Adipocyte (in vitro differentiated cells): ENCODE results near the gene RRP8.
A peak's percentile ranks its signal among the peaks of the same experiment; 100 is the strongest.

Source experiments
- DNase-seq: peaks from one replicate; pipeline ENCODE4 v3.0.0-alpha.2; 2015; ENCODE audit warnings: low read depth
- H3K27me3 ChIP-seq: replicated peaks from 2 replicates; pipeline ENCODE4 v1.7.0; 2013; ENCODE audit warnings: mild to moderate bottlenecking, low read length, moderate library complexity; ENCODE audit not compliant: control insufficient read depth, insufficient read depth
- H3K36me3 ChIP-seq: 2 replicates; pipeline ENCODE4 v1.7.0; 2013; ENCODE audit warnings: low read length, mild to moderate bottlenecking, moderate library complexity; ENCODE audit not compliant: control insufficient read depth, insufficient read depth, severe bottlenecking
- H3K4me1 ChIP-seq: 2 replicates; pipeline ENCODE4 v1.7.0; 2013; ENCODE audit warnings: mild to moderate bottlenecking, low read length, moderate library complexity; ENCODE audit not compliant: control insufficient read depth, insufficient read depth
- H3K4me3 ChIP-seq: 2 replicates; pipeline ENCODE4 v1.7.0; 2013; ENCODE audit warnings: mild to moderate bottlenecking, low read length, moderate library complexity
- H3K9ac ChIP-seq: 2 replicates; pipeline ENCODE4 v1.7.0; 2013; ENCODE audit warnings: mild to moderate bottlenecking, low read length, moderate library complexity
- H3K9me3 ChIP-seq: 2 replicates; pipeline ENCODE4 v1.7.0; 2013; ENCODE audit warnings: mild to moderate bottlenecking, low read length, moderate library complexity; ENCODE audit not compliant: control insufficient read depth

The RRP8 gene

GRCh38 chr11:6613496-6613895 is 10.1 kb upstream of the RRP8 start:
- no peak for DNase-seq
- Histone ChIP-seq H3K9me3 (no peaks in the 10 kb centered on the region), H3K9ac (no peak overlapping the region), H3K36me3 (peaks cover 45% of the 10 kb centered on the region), H3K4me3 (no peak overlapping the region), H3K27me3 (no peaks in the 10 kb centered on the region), H3K4me1 (peaks cover 38% of the 10 kb centered on the region)

GRCh38 chr11:6612213-6613041 is 9.0 kb upstream of the RRP8 start, which contains the start of gene TAF10:
TSS of gene TAF10 (minus strand) at chr11:6612216. CDS start at chr11:6612189, 27 bp downstream.
- no peaks in the 10 kb centered on the region for H3K9me3 ChIP-seq
- H3K9ac ChIP-seq: peak within 1 kb of the TSS; percentile 97
- peak; percentile 99 for DNase-seq
- peaks cover 35% of the 10 kb centered on the region for H3K4me1 ChIP-seq
- H3K36me3 ChIP-seq: peaks cover 56% of the 10 kb centered on the region
- no peaks in the 10 kb centered on the region for H3K27me3 ChIP-seq
- peak within 1 kb of the TSS; percentile 88 for H3K4me3 ChIP-seq

- H3K27me3 ChIP-seq: no peaks in the 10 kb centered on the region
- peak overlapping the region; percentile 88 for H3K4me3 ChIP-seq
- peak overlapping the region; percentile 97 for H3K9ac ChIP-seq
- DNase-seq: no peak
- H3K9me3 ChIP-seq: no peaks in the 10 kb centered on the region
- peaks cover 37% of the 10 kb centered on the region for H3K4me1 ChIP-seq
- H3K36me3 ChIP-seq: peaks cover 57% of the 10 kb centered on the region
Measured at GRCh38 chr11:6611963-6612212, 8.5 kb upstream of the RRP8 start.

GRCh38 chr11:6611092-6611962 is 7.9 kb upstream of the RRP8 start:
- no peaks in the 10 kb centered on the region for H3K27me3 ChIP-seq
- peak overlapping the region; percentile 88 for H3K4me3 ChIP-seq
- DNase-seq: peak; percentile 53
- no peaks in the 10 kb centered on the region for H3K9me3 ChIP-seq
- H3K9ac ChIP-seq: peak overlapping the region; percentile 97
- H3K36me3 ChIP-seq: peaks cover 57% of the 10 kb centered on the region
- peaks cover 42% of the 10 kb centered on the region for H3K4me1 ChIP-seq

DNA sequence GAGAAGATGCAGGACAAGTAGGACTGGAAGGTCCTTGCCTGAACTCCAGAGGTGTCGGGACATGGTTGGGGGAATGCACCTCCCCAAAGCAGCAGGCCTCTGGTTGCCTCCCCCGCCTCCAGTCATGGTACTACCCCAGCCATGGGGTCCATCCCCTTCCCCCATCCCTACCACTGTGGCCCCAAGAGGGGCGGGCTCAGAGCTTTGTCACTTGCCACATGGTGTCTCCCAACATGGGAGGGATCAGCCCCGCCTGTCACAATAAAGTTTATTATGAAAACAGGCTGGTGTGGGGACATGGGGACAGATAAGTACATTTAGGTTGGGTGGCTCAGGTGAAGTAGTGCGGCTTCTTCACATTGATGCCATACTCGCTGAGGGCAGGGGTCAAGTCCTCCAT is 7.2 kb upstream of the RRP8 start:
- DNase-seq: no peak

DNA sequence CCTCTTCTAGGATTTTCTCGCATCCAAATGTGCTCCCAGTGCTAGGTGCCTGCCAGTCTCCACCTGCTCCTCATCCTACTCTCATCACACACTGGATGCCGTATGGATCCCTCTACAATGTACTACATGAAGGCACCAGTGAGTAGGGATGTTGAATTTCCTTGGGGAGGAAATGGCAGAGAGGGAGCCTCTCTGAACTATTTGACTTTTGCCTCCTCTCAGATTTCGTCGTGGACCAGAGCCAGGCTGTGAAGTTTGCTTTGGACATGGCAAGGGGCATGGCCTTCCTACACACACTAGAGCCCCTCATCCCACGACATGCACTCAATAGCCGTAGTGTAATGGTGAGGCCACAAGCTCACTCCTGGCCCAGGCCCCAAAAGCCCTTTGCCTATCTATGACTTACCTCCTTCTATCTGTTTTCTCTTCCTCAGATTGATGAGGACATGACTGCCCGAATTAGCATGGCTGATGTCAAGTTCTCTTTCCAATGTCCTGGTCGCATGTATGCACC is 6.1 kb upstream of the RRP8 start:
- no peak for DNase-seq
- Histone ChIP-seq H3K4me1 (peaks cover 58% of the 10 kb centered on the region), H3K9me3 (no peaks in the 10 kb centered on the region), H3K9ac (peak overlapping the region; percentile 81), H3K27me3 (no peaks in the 10 kb centered on the region), H3K36me3 (peaks cover 39% of the 10 kb centered on the region), H3K4me3 (no peak overlapping the region)

More for the DNA sequence above, 7.2 kb upstream of the RRP8 start:
- Histone ChIP-seq H3K4me1 (peaks cover 47% of the 10 kb centered on the region), H3K9me3 (no peaks in the 10 kb centered on the region), H3K9ac (peak overlapping the region; percentile 97), H3K36me3 (peaks cover 49% of the 10 kb centered on the region), H3K27me3 (no peaks in the 10 kb centered on the region), H3K4me3 (peak overlapping the region; percentile 88)

- Histone ChIP-seq H3K9me3 (no peaks in the 10 kb centered on the region), H3K9ac (peak overlapping the region; percentile 81), H3K4me3 (no peak overlapping the region), H3K36me3 (peaks cover 39% of the 10 kb centered on the region), H3K27me3 (no peaks in the 10 kb centered on the region), H3K4me1 (peaks cover 58% of the 10 kb centered on the region)
- DNase-seq: no peak
Measured at GRCh38 chr11:6608726-6609501, 5.5 kb upstream of the RRP8 start.

DNA sequence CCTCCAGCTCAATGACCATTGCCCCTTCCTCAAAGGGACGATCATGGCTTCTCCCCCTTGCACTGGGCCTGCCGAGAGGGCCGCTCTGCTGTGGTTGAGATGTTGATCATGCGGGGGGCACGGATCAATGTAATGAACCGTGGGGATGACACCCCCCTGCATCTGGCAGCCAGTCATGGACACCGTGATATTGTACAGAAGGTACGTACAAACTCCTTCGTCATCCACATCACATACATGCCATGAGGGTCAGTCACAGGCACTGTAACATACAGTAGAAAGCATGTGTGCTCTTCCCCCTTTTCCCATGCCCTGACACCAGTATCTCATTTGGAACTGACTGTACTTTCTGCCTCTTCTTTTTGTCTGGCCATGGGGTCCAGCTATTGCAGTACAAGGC is 4.6 kb upstream of the RRP8 start:
- Histone ChIP-seq H3K36me3 (peaks cover 39% of the 10 kb centered on the region), H3K4me1 (peaks cover 57% of the 10 kb centered on the region), H3K27me3 (no peaks in the 10 kb centered on the region), H3K9me3 (no peaks in the 10 kb centered on the region), H3K9ac (peak overlapping the region; percentile 81), H3K4me3 (no peak overlapping the region)
- no peak for DNase-seq

- Histone ChIP-seq H3K9me3 (no peaks in the 10 kb centered on the region), H3K27me3 (no peaks in the 10 kb centered on the region), H3K36me3 (peaks cover 39% of the 10 kb centered on the region), H3K9ac (peak overlapping the region; percentile 81), H3K4me1 (peaks cover 54% of the 10 kb centered on the region), H3K4me3 (peak overlapping the region; percentile 51)
- no peak for DNase-seq
Measured at GRCh38 chr11:6607190-6607795, 3.9 kb upstream of the RRP8 start.

GRCh38 chr11:6606471-6607189 is 3.2 kb upstream of the RRP8 start:
- peak; percentile 97 for DNase-seq
- H3K9ac ChIP-seq: peak overlapping the region; percentile 81
- peaks cover 39% of the 10 kb centered on the region for H3K36me3 ChIP-seq
- peaks cover 61% of the 10 kb centered on the region for H3K4me1 ChIP-seq
- no peaks in the 10 kb centered on the region for H3K27me3 ChIP-seq
- H3K9me3 ChIP-seq: no peaks in the 10 kb centered on the region
- peak overlapping the region; percentile 51 for H3K4me3 ChIP-seq
